DND-41 (cell line): ENCODE measurements around the gene FMN1.

Experiments
- ATAC-seq: fragments of 200-7000 bp; cut with Tn5 transposase; 3 replicates; pipeline ENCODE4 v1.9.1; 2021; ENCODE audit warnings: low read depth; ENCODE audit not compliant: insufficient read depth
- DNase-seq: peaks from one replicate; pipeline ENCODE4 v3.0.0-alpha.2; 2020
- H2AFZ ChIP-seq: 2 replicates; pipeline ENCODE4 v1.6.0; 2012; ENCODE audit warnings: low read depth, low read length
- H3K27ac ChIP-seq: 2 replicates; pipeline ENCODE4 v1.5.1; 2012; ENCODE audit warnings: low read length, inconsistent platforms
- H3K27me3 ChIP-seq: fragments of 200-600 bp; sonication (generic); 2 replicates; pipeline ENCODE4 v1.6.0; 2012; ENCODE audit warnings: low read length, mild to moderate bottlenecking, inconsistent platforms; ENCODE audit not compliant: insufficient read depth, poor library complexity
- H3K36me3 ChIP-seq: 2 replicates; pipeline ENCODE4 v1.5.1; 2012; ENCODE audit warnings: low read length, inconsistent platforms; ENCODE audit not compliant: insufficient read depth
- H3K4me1 ChIP-seq: 2 replicates; pipeline ENCODE4 v1.5.1; 2012; ENCODE audit warnings: mild to moderate bottlenecking, low read length; ENCODE audit not compliant: insufficient read depth
- H3K4me2 ChIP-seq: 2 replicates; pipeline ENCODE4 v1.6.0; 2012; ENCODE audit warnings: mild to moderate bottlenecking, moderate library complexity, low read length, inconsistent platforms; ENCODE audit not compliant: insufficient read depth
- H3K4me3 ChIP-seq, 2 experiments: fragments of 200-600 bp in 1 of 2; shearing (Covaris generic) in 1 of 2; 2 replicates each; pipeline ENCODE4 v1.5.1; 2012 to 2016; ENCODE audit warnings: inconsistent platforms in 2 of 2, low read length in 2 of 2, mild to moderate bottlenecking in 2 of 2, low read depth in 1 of 2, moderate library complexity in 1 of 2
- H3K79me2 ChIP-seq: 2 replicates; pipeline ENCODE4 v1.6.0; 2012; ENCODE audit warnings: low read length, inconsistent platforms; ENCODE audit not compliant: insufficient read depth
- H3K9ac ChIP-seq: 2 replicates; pipeline ENCODE4 v1.6.0; 2012; ENCODE audit warnings: low read depth, mild to moderate bottlenecking, inconsistent platforms, low read length, moderate library complexity
- H3K9me3 ChIP-seq: 2 replicates; pipeline ENCODE4 v1.5.1; 2012; ENCODE audit warnings: low read length, moderate library complexity, mild to moderate bottlenecking, inconsistent platforms; ENCODE audit not compliant: insufficient read depth, severe bottlenecking
- H4K20me1 ChIP-seq: 2 replicates; pipeline ENCODE4 v1.6.0; 2012; ENCODE audit warnings: low read length; ENCODE audit not compliant: insufficient read depth
- EZH2 ChIP-seq: IDR thresholded peaks from 3 replicates; pipeline ENCODE4 v1.6.1; 2012; ENCODE audit warnings: borderline replicate concordance, low read depth, mild to moderate bottlenecking, moderate library complexity, low read length, inconsistent platforms; ENCODE audit not compliant: severe bottlenecking
- TF ChIP-seq, protein P1 (sequence below): IDR thresholded peaks from 2 replicates; pipeline ENCODE4 v1.5.1; 2012; ENCODE audit warnings: borderline replicate concordance, low read length, moderate library complexity, mild to moderate bottlenecking; ENCODE audit not compliant: poor library complexity, severe bottlenecking; ENCODE audit errors: extremely low read depth

Gene FMN1

GRCh38 chr15:32729700-32730395 lies 464.7 kb downstream of the FMN1 start:
- ATAC-seq = no peak
- Histone ChIP-seq H2AFZ (no peak overlapping the region), H3K27me3 (no peaks in the 10 kb centered on the region), H4K20me1 (no peaks in the 10 kb centered on the region), H3K4me3 (no peak overlapping the region), H3K4me1 (no peaks in the 10 kb centered on the region), H3K79me2 (no peaks in the 10 kb centered on the region), H3K9ac (no peak overlapping the region), H3K36me3 (no peaks in the 10 kb centered on the region), H3K9me3 (no peaks in the 10 kb centered on the region), H3K4me2 (no peak overlapping the region), H3K27ac (no peak overlapping the region)
- TF ChIP-seq, protein P1, sequence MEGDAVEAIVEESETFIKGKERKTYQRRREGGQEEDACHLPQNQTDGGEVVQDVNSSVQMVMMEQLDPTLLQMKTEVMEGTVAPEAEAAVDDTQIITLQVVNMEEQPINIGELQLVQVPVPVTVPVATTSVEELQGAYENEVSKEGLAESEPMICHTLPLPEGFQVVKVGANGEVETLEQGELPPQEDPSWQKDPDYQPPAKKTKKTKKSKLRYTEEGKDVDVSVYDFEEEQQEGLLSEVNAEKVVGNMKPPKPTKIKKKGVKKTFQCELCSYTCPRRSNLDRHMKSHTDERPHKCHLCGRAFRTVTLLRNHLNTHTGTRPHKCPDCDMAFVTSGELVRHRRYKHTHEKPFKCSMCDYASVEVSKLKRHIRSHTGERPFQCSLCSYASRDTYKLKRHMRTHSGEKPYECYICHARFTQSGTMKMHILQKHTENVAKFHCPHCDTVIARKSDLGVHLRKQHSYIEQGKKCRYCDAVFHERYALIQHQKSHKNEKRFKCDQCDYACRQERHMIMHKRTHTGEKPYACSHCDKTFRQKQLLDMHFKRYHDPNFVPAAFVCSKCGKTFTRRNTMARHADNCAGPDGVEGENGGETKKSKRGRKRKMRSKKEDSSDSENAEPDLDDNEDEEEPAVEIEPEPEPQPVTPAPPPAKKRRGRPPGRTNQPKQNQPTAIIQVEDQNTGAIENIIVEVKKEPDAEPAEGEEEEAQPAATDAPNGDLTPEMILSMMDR = no peak
- TF ChIP-seq EZH2 = no peak
- no peak for DNase-seq

- no peaks in the 10 kb centered on the region for H3K9me3 ChIP-seq
- no peak overlapping the region for H2AFZ ChIP-seq
- ATAC-seq (no peak), DNase-seq (no peak)
- no peaks in the 10 kb centered on the region for H3K4me1 ChIP-seq
- no peak overlapping the region for H3K9ac ChIP-seq
- H4K20me1 ChIP-seq = no peaks in the 10 kb centered on the region
- TF ChIP-seq, protein P1 = no peak
- TF ChIP-seq EZH2 = no peak
- no peak overlapping the region for H3K27ac ChIP-seq
- H3K4me3 ChIP-seq = no peak overlapping the region
- H3K79me2 ChIP-seq = no peaks in the 10 kb centered on the region
- H3K4me2 ChIP-seq = no peak overlapping the region
- no peaks in the 10 kb centered on the region for H3K36me3 ChIP-seq
- H3K27me3 ChIP-seq = no peaks in the 10 kb centered on the region
Measured at GRCh38 chr15:32723171-32723948, 471.2 kb downstream of the FMN1 start.

- Histone ChIP-seq H3K9ac (no peak overlapping the region), H3K36me3 (no peaks in the 10 kb centered on the region), H2AFZ (no peak overlapping the region), H4K20me1 (no peaks in the 10 kb centered on the region), H3K4me2 (no peak overlapping the region), H3K27ac (no peak overlapping the region), H3K79me2 (no peaks in the 10 kb centered on the region), H3K9me3 (no peaks in the 10 kb centered on the region), H3K27me3 (no peaks in the 10 kb centered on the region), H3K4me1 (no peaks in the 10 kb centered on the region), H3K4me3 (no peak overlapping the region)
- no peak for ATAC-seq
- no peak for DNase-seq
- TF ChIP-seq, protein P1 = no peak
- no peak for TF ChIP-seq EZH2
Measured at GRCh38 chr15:32722136-32722535, 472.4 kb downstream of the FMN1 start.
